22Rv1 (cell line): ENCODE measurements around the gene CLCA1.

Experiments used
- H3K27ac ChIP-seq: fragments of 450-650 bp; 2 replicates; pipeline ENCODE4 v1.5.1; 2017
- ZFX ChIP-seq: fragments of 450-650 bp; IDR thresholded peaks from 2 replicates; pipeline ENCODE4 v1.6.1; 2017; ENCODE audit warnings: antibody characterized with exemption, borderline replicate concordance
- TF ChIP-seq, protein P1 (sequence below): fragments of 450-650 bp; IDR thresholded peaks from 2 replicates; pipeline ENCODE4 v1.5.1; 2017; ENCODE audit warnings: mild to moderate bottlenecking

CLCA1 gene

DNA sequence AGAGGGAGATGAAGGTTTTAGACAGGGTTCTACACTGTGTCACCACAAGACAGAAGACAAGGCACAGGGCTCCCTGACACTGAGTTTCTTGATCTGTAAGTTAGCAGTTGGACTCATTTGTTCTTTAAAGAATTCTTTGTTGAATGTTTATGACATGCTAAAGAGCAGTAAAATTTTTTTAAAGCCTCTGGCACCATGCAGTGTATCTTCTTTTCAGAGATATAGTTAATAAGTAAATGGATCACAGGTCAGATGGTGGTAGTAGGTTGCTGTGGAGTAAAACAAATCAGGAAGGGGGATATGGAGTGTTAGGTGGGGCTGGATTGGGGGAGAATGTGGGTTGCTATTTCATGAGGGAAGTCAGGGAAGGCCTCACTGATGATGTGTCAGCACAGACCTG is 80.1 kb downstream of the CLCA1 start:
- TF ChIP-seq, protein P1, sequence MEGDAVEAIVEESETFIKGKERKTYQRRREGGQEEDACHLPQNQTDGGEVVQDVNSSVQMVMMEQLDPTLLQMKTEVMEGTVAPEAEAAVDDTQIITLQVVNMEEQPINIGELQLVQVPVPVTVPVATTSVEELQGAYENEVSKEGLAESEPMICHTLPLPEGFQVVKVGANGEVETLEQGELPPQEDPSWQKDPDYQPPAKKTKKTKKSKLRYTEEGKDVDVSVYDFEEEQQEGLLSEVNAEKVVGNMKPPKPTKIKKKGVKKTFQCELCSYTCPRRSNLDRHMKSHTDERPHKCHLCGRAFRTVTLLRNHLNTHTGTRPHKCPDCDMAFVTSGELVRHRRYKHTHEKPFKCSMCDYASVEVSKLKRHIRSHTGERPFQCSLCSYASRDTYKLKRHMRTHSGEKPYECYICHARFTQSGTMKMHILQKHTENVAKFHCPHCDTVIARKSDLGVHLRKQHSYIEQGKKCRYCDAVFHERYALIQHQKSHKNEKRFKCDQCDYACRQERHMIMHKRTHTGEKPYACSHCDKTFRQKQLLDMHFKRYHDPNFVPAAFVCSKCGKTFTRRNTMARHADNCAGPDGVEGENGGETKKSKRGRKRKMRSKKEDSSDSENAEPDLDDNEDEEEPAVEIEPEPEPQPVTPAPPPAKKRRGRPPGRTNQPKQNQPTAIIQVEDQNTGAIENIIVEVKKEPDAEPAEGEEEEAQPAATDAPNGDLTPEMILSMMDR: no peak
- TF ChIP-seq ZFX: no peak
- no peak overlapping the region for H3K27ac ChIP-seq
